Tibial nerve (tissue), 4 donors: ENCODE data around the gene GREM1.

ENCODE experiments used
- CTCF ChIP-seq, 5 experiments: fragments of 200-600 bp in 3 of 5; fragments of 450-650 bp in 2 of 5; sonication (generic) in 3 of 5; IDR thresholded peaks; one replicate each; pipeline ENCODE4 v1.5.1; 2016 to 2019; ENCODE audit warnings: antibody characterized with exemption in 5 of 5, mild to moderate bottlenecking in 3 of 5, moderate library complexity in 2 of 5
- EP300 ChIP-seq, 2 donors: sonication (generic); formaldehyde crosslinking; IDR thresholded peaks; one replicate each; pipeline ENCODE4 v1.6.1; 2017; ENCODE audit warnings: antibody characterized with exemption in 2 of 2, mild to moderate bottlenecking in 1 of 2
- POLR2A ChIP-seq, 2 donors: fragments of 450-650 bp; IDR thresholded peaks; one replicate each; pipeline ENCODE4 v1.6.1; 2017; ENCODE audit warnings: antibody characterized with exemption in 2 of 2, mild to moderate bottlenecking in 2 of 2, moderate library complexity in 2 of 2

GRCh38 chr15:32736701-32737061 is 18.9 kb downstream of the GREM1 start:
- TF ChIP-seq POLR2A (IDR thresholded peaks at IDR 0.05) (no peak), CTCF (IDR thresholded peaks at IDR 0.05) (no peak), EP300 (IDR thresholded peaks at IDR 0.05) (no peak)
